H7 (cell line): ENCODE measurements around the gene RAB11FIP3. TPM values are rescaled to one million over a fixed set of nuclear protein-coding genes. Genes with fewer than 3 reads are reported as not detected.
"Not testable (repeated sequence)": the region's sequence is repeated elsewhere in the genome, so short reads cannot be mapped to it uniquely, and the experiment has no call there.

ENCODE experiments used
- DNase-seq: peaks from one replicate; pipeline ENCODE4 v3.0.0; 2012
- H3K27me3 ChIP-seq: 2 replicates; pipeline ENCODE4 v1.6.0; 2011; ENCODE audit warnings: mild to moderate bottlenecking, low read length; ENCODE audit not compliant: control insufficient read depth, insufficient read depth
- H3K36me3 ChIP-seq: replicated peaks from 2 replicates; pipeline ENCODE4 v1.5.1; 2011; ENCODE audit warnings: low read length; ENCODE audit not compliant: control insufficient read depth, insufficient read depth
- H3K4me3 ChIP-seq: 2 replicates; pipeline ENCODE4 v1.5.1; 2011; ENCODE audit warnings: low read depth, mild to moderate bottlenecking, control low read depth, low read length, moderate library complexity; ENCODE audit not compliant: insufficient read depth
- total RNA-seq: library from RNA; depleted of rRNA; stranded (reverse); fragments of >200 nt; shearing (Covaris generic); gene quantifications from 2 replicates; pipeline ENCODE4 v1.2.3, GENCODE V29; 2014

Gene RAB11FIP3
- total RNA-seq, 1 experiment from 2014 or later: 27.9 TPM

GRCh38 chr16:381789-382717 lies 43.4 kb upstream of the RAB11FIP3 start, which contains the start of gene PGAP6:
PGAP6 (minus strand) TSS chr16:381978; CDS start chr16:381821, 157 bp downstream.
- peak; percentile 97 for DNase-seq
- Histone ChIP-seq H3K36me3 (no peaks in the 10 kb centered on the region; the same call in none of the 2 replicates), H3K4me3 (peak within 1 kb of the TSS; percentile 88), H3K27me3 (no peaks in the 10 kb centered on the region)

DNA sequence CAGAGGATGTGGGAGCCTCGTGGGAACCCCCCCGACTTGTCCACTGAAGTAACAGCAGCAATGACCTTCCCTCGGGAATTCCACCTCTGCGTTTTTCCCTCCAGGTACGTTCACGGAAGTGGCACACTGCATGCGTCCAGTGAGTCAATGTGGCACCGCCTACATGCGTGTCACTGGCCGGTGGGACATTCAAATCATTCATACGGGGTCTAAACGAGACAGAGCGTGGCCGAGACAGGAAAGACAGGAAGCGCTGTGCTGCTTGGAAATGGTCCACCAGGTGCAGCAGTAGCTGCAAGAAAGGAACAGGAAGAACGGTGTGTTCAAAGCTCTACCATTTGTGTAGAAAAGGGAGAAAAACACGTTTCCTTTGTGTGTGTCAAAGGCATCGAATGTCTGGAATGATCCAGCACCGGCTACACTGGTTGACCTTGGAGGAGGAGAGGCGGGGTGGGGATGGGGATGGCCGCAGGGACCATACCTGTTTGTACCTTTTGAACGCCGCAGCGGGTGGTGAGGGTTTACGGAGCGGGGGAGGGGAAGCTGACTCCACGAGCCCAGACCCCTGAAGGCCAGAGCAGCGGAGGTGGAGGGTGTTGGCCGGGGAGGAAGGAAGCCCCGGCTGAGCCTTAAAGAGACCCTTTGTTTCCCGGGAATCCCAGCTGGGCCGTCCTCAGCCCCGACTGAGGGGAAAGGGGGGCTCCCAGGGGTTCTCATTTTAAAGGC lies 42.0 kb upstream of the RAB11FIP3 start:
- peak; percentile 85 for DNase-seq
- Histone ChIP-seq H3K27me3 (no peaks in the 10 kb centered on the region), H3K36me3 (no peaks in the 10 kb centered on the region), H3K4me3 (peak overlapping the region; percentile 32)

- no peak for DNase-seq
- H3K36me3 ChIP-seq: no peaks in the 10 kb centered on the region
- no peak overlapping the region for H3K4me3 ChIP-seq
- no peaks in the 10 kb centered on the region for H3K27me3 ChIP-seq
These were observed 38.8 kb upstream of the RAB11FIP3 start for GRCh38 chr16:386641-387156.

GRCh38 chr16:387761-388666 lies 37.4 kb upstream of the RAB11FIP3 start:
- not testable (repeated sequence) for H3K36me3 ChIP-seq, H3K4me3 ChIP-seq, H3K27me3 ChIP-seq, DNase-seq

DNA sequence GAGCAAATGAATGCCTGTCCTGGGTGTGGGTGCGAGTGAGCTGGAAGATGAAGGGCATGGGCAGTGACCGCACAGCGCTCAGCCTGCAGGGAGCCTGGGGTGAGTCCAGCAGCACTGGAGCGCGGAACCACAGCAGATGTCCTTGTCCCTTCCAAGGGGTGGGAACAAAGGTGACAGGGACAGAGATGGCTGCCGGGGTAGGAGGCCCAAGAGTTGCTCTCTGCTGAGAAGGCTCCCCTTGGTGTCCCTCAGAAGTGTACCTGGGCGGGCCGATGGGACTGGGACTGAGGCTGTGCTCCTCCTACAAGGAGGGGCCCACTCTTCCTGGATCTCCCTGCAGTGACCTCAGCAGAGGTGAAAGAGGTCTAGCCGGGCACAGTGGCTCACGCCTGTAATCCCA lies 36.1 kb upstream of the RAB11FIP3 start:
- Histone ChIP-seq H3K27me3 (no peaks in the 10 kb centered on the region), H3K36me3 (no peaks in the 10 kb centered on the region), H3K4me3 (no peak overlapping the region)
- no peak for DNase-seq

DNA sequence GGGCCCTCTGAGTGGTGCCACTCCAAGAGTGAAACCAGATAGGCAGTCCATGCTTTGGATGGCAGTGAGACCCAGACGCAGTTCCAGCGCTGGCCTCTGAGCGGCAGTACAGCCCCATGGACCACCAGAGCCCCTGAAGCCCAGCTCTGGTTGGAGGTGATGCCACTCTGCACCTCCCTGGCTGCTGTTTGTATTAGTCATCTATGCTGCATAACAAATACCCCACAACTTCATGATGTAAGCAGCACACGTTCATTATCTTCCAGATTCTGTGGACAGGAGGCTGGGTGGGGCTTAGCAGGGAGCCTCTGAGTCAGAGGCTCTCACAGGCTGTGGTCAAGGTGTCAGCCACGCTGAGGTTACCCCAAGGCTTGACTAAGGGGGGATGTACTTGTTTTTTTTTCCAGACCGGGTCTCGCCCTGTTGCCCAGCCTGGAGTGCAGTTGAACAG lies 33.5 kb upstream of the RAB11FIP3 start:
- Histone ChIP-seq H3K36me3 (no peaks in the 10 kb centered on the region), H3K27me3 (no peaks in the 10 kb centered on the region), H3K4me3 (no peak overlapping the region)
- peak; percentile 92 for DNase-seq

- no peak for DNase-seq
- H3K4me3 ChIP-seq: no peak overlapping the region
- H3K27me3 ChIP-seq: no peaks in the 10 kb centered on the region
- no peaks in the 10 kb centered on the region for H3K36me3 ChIP-seq
These were observed 32.9 kb upstream of the RAB11FIP3 start for GRCh38 chr16:392450-393030.

- H3K4me3 ChIP-seq: peak overlapping the region; percentile 44
- no peaks in the 10 kb centered on the region for H3K27me3 ChIP-seq
- DNase-seq: no peak
- peaks cover 7% of the 10 kb centered on the region for H3K36me3 ChIP-seq
These were observed 29.2 kb upstream of the RAB11FIP3 start for GRCh38 chr16:396199-396598.

DNA sequence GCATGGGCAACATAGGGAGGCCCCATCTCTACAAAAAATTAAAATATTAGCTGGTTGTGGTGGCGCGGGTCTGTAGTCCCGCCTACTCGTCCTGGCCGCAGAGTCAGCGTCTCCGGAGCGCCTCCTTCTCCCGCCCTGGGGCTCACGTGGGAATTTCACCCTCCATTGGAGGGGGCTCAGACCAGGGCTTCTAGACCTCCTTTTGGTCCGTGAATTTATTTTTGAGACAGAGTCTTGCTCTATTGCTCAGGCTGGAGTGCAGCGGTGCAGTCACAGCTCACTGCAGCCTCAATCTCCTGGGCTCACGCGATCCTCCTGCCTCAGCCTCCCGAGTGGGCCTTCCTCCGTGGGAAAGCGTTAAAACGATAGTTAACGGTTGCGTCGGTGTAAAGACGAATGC lies 28.8 kb upstream of the RAB11FIP3 start:
- H3K36me3 ChIP-seq: peaks cover 7% of the 10 kb centered on the region
- H3K4me3 ChIP-seq: peak overlapping the region; percentile 44
- H3K27me3 ChIP-seq: no peaks in the 10 kb centered on the region
- DNase-seq: peak; percentile 90

- peak within 1 kb of the TSS; percentile 70 for H3K4me3 ChIP-seq
- DNase-seq: peak; percentile 95
- H3K27me3 ChIP-seq: no peaks in the 10 kb centered on the region
- peaks cover 7% of the 10 kb centered on the region for H3K36me3 ChIP-seq
These were observed 28.3 kb upstream of the RAB11FIP3 start, which contains the start of gene NME4 for GRCh38 chr16:397135-397661. NME4 (plus strand) TSS chr16:397199; CDS start chr16:397223, 24 bp downstream.

GRCh38 chr16:397736-398332 lies 27.6 kb upstream of the RAB11FIP3 start:
- Histone ChIP-seq H3K4me3 (peak overlapping the region; percentile 35), H3K36me3 (peaks cover 7% of the 10 kb centered on the region), H3K27me3 (no peaks in the 10 kb centered on the region)
- peak; percentile 96 for DNase-seq

- DNase-seq: peak; percentile 79
- Histone ChIP-seq H3K36me3 (peaks cover 7% of the 10 kb centered on the region), H3K27me3 (no peaks in the 10 kb centered on the region), H3K4me3 (no peak overlapping the region)
These were observed 26.7 kb upstream of the RAB11FIP3 start for GRCh38 chr16:398561-399339.
